ENCODE results near the gene CHRNG.

CHRNG gene

GRCh38 chr2:232522623-232523401, 16.7 kb upstream of the CHRNG start:
- TF ChIP-seq, protein P1, sequence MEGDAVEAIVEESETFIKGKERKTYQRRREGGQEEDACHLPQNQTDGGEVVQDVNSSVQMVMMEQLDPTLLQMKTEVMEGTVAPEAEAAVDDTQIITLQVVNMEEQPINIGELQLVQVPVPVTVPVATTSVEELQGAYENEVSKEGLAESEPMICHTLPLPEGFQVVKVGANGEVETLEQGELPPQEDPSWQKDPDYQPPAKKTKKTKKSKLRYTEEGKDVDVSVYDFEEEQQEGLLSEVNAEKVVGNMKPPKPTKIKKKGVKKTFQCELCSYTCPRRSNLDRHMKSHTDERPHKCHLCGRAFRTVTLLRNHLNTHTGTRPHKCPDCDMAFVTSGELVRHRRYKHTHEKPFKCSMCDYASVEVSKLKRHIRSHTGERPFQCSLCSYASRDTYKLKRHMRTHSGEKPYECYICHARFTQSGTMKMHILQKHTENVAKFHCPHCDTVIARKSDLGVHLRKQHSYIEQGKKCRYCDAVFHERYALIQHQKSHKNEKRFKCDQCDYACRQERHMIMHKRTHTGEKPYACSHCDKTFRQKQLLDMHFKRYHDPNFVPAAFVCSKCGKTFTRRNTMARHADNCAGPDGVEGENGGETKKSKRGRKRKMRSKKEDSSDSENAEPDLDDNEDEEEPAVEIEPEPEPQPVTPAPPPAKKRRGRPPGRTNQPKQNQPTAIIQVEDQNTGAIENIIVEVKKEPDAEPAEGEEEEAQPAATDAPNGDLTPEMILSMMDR (IDR thresholded peaks at IDR 0.05; ENCODE audit: low read depth, low read length), result no peak
- H3K4me3 ChIP-seq (replicated peaks in 1 of 2; ENCODE audit: low read depth in 2 of 2, low read length in 2 of 2), result no peak overlapping the region
- DNase-seq (ENCODE audit: low read depth in 2 of 2), result no peak

GRCh38 chr2:232523402-232523681, 16.1 kb upstream of the CHRNG start:
- no peak overlapping the region for H3K4me3 ChIP-seq (replicated peaks in 1 of 2; ENCODE audit: low read depth in 2 of 2, low read length in 2 of 2)
- TF ChIP-seq, protein P1 (IDR thresholded peaks at IDR 0.05; ENCODE audit: low read depth, low read length), result no peak

GRCh38 chr2:232523682-232524597, 15.6 kb upstream of the CHRNG start:
- peak overlapping the region in 1 of 2 donors; percentile 7 for H3K4me3 ChIP-seq (replicated peaks in 1 of 2; ENCODE audit: low read depth in 2 of 2, low read length in 2 of 2)
- TF ChIP-seq, protein P1 (IDR thresholded peaks at IDR 0.05; ENCODE audit: low read depth, low read length), result peak; percentile 14
- DNase-seq (ENCODE audit: low read depth in 2 of 2), result peak; percentile 37

More at GRCh38 chr2:232523402-232523681, 16.1 kb upstream of the CHRNG start:
- DNase-seq (ENCODE audit: low read depth in 2 of 2), result peak in 1 of 2 donors; percentile 14

DNA sequence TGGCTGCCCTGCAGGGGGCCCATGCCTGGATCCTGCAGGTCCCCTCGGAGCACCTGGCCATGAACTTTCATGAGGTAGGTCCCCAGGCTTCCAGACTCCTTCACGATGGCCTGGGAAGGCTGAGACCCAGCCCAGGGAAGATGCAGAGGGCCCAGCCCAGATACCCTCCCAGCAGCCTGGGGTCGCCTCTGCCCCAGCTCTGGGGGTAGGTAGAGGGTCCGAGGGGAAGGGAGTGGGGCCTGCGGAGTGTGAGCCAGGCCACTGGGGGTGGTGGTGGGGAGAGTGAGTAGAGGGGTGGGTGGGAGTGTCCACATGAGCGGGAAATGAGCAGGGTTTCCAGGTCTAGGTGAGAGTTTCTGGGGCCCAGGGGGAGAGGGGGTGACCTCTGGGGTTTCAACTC, 14.7 kb upstream of the CHRNG start:
- no peak for DNase-seq (ENCODE audit: low read depth in 2 of 2)
- no peak overlapping the region for H3K4me3 ChIP-seq (replicated peaks in 1 of 2; ENCODE audit: low read depth in 2 of 2, low read length in 2 of 2)
- TF ChIP-seq, protein P1 (IDR thresholded peaks at IDR 0.05; ENCODE audit: low read depth, low read length), result no peak

DNA sequence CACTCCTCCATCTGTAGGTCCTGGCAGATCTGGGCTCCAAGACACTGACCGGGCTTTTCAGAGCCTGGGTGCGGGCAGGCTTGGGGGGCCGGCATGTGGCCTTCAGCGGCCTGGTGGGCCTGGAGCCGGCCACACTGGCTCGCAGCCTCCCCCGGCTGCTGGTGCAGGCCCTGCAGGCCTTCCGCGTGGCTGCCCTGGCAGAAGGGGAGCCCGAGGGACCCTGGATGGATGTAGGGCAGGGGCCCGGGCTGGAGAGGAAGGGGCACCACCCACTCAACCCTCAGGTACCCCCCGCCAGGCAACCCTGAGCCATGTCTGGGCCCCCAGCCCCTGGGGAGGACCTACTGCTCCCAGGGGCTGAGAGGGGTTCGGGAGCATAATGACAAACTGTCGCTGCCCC, 14.3 kb upstream of the CHRNG start:
- DNase-seq (ENCODE audit: low read depth in 2 of 2), result no peak
- no peak overlapping the region for H3K4me3 ChIP-seq (replicated peaks in 1 of 2; ENCODE audit: low read depth in 2 of 2, low read length in 2 of 2)
- TF ChIP-seq, protein P1 (IDR thresholded peaks at IDR 0.05; ENCODE audit: low read depth, low read length), result no peak

- peak in 1 of 2 donors; percentile 33 for DNase-seq (ENCODE audit: low read depth in 2 of 2)
- H3K4me3 ChIP-seq (replicated peaks in 1 of 2; ENCODE audit: low read depth in 2 of 2, low read length in 2 of 2), result no peak within 1 kb of the TSS
- TF ChIP-seq, protein P1 (IDR thresholded peaks at IDR 0.05; ENCODE audit: low read depth, low read length), result no peak
Observed at GRCh38 chr2:232525791-232526371, 13.6 kb upstream of the CHRNG start, which contains the start of gene CHRND. TSS of gene CHRND (plus strand) at chr2:232526160. CDS start at chr2:232526216, 56 bp downstream.

Measured in cardiac fibroblast (primary cell).